GM10248 (cell line): ENCODE results near the gene RGS6.

Experiments
- CTCF ChIA-PET: fragments of 300-600 bp; sonication (Branson Sonifier 250); formaldehyde crosslinking; extraction: SDS; loops from one replicate; lab custom pipeline; 2021; ENCODE audit warnings: antibody characterized with exemption; lab: Yijun Ruan, JAX
- POLR2A ChIA-PET: fragments of 350-650 bp; sonication (Branson Sonifier 250); formaldehyde crosslinking; extraction: SDS; loops from one replicate; lab custom pipeline; 2020; ENCODE audit warnings: antibody characterized with exemption; lab: Yijun Ruan, JAX
- DNase-seq: peaks from one replicate; pipeline ENCODE4 v3.0.0; 2012; ENCODE audit errors: extremely low spot score
- TF ChIP-seq, protein P1 (sequence below): IDR thresholded peaks from 2 replicates; pipeline ENCODE4 v1.5.1; 2012; ENCODE audit warnings: mild to moderate bottlenecking, low read depth; ENCODE audit errors: extremely low read depth, missing control alignments, control extremely low read depth

The RGS6 gene

DNA sequence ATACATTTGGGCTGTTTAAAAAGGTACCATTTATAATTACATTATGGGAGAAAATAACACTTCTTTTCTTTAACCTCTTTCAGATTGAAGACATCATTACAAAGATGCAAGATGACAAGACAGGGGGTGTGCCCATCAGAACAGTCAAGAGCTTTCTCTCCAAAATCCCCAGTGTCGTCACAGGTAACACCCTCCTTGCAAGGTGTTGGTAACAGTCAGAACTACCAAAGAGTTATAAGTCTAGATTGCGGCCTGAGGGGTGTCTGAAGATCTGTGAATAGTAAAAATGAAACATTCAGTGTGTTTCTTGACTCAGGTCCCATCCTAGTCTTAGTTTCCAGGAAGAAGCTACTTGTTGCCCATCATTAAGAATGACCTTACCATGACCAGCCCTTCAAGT is 419.8 kb downstream of the RGS6 start:
- ChIA-PET CTCF (no interaction called here), POLR2A (no interaction called here)
- TF ChIP-seq, protein P1, sequence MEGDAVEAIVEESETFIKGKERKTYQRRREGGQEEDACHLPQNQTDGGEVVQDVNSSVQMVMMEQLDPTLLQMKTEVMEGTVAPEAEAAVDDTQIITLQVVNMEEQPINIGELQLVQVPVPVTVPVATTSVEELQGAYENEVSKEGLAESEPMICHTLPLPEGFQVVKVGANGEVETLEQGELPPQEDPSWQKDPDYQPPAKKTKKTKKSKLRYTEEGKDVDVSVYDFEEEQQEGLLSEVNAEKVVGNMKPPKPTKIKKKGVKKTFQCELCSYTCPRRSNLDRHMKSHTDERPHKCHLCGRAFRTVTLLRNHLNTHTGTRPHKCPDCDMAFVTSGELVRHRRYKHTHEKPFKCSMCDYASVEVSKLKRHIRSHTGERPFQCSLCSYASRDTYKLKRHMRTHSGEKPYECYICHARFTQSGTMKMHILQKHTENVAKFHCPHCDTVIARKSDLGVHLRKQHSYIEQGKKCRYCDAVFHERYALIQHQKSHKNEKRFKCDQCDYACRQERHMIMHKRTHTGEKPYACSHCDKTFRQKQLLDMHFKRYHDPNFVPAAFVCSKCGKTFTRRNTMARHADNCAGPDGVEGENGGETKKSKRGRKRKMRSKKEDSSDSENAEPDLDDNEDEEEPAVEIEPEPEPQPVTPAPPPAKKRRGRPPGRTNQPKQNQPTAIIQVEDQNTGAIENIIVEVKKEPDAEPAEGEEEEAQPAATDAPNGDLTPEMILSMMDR, result no peak
- DNase-seq, result no peak

DNA sequence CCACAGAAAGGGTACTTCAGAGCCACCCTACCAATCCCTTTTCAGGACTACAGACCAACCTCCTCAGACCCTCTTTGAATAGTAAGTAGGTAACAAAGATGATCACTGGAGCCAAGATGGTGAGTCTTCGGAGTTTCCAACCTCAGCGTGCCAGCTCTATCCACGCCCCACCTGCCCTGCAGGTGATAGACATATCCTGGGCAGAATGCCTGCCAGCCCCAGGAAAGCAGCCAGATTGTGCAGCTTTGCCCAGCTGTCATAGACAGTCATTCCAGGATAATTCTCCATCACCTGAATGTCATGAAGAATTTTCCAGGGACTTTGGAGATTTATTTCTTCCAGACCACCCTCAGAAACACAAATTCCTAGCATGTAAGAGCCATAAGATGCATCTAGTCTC is 434.4 kb downstream of the RGS6 start:
- ChIA-PET POLR2A (no interaction called here), CTCF (no interaction called here)

DNA sequence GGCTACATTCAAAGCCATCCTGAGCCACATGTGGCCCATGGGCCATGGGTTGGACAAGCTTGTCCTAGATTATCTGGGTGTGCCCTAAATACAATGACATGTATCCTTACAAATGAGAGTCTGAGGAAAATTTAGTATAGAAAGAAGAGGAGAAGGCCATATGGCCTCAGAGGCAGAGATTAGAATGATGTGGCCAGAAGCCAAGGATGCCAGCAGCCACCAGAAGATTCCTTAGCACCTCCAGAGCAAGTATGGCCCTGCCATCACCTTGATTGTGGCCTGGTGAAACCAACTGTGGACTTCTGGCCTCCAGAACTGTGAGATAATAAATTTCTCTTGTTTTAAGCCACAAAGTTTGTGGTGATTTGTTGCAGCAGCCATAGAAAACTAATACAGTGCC is 436.9 kb downstream of the RGS6 start:
- no peak for DNase-seq
- ChIA-PET CTCF (no interaction called here), POLR2A (no interaction called here)
- TF ChIP-seq, protein P1, result no peak

More for the DNA sequence above, 434.4 kb downstream of the RGS6 start:
- TF ChIP-seq, protein P1, result no peak
- DNase-seq, result no peak

DNA sequence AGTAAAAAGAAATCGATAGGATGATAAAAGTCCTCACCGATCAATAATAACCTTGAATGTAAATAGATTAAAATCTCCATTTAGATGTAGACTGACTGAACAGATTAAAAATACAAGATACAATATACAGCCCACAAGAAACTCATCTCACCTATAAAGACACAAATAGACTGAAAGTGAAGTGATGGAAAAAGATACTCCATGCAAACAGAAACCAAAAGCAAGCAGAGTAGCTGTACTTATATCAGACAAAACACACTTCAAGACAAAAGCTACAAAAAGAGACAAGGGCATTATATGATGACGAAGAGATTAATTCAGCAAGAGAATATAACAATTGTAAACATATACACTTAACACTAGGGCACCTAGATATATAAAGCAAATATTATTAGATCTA is 444.8 kb downstream of the RGS6 start:
- no peak for DNase-seq
- CTCF ChIA-PET, result no interaction called here
- POLR2A ChIA-PET, result no interaction called here
- TF ChIP-seq, protein P1, result no peak

DNA sequence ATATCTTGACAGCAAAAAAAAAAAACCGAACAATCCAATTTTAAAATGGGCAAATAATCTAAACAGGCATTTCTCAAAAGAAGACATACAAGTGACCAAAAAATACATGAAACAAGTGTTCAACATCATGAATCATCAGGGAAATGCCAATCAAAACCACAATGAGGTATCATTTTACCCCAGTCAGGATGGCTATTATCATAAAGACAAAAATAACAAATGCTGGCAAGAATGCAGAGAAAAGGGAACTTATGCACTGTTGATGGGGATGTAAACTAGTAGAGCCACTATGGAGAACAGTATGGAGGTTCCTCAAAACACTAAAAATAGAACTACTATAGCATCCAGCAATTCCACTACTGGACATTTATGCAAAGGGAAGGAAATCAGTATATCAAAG is 448.2 kb downstream of the RGS6 start:
- POLR2A ChIA-PET, result no interaction called here
- no peak for DNase-seq
- CTCF ChIA-PET, result no interaction called here
- TF ChIP-seq, protein P1, result no peak

DNA sequence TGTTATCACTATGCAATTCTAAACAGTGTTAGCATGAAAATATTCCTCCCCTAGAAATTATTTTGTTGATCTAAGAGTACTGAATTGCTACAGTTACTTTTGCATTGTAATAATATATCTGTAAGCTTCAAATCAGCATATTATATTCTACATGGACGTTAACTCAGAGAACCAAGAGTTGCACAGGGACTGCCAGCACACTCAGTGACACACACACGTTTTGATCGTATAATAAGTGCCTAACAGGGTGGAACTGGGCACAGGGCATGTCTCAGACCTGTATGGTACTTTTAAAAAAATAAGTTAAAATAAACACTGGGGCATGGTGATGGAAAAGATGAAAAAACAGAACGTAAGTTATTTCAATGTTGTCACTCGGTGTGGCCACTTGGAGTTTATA is 451.6 kb downstream of the RGS6 start:
- POLR2A ChIA-PET, result interaction anchor here (0.6 kb wide), 1 partner anchor 509 kb away, joined by 3 read pairs; no protein-coding TSS in a partner anchor
- DNase-seq, result no peak
- CTCF ChIA-PET, result interaction anchor here (0.7 kb wide), 1 partner anchor 12 kb away, joined by 3 read pairs; no protein-coding TSS in a partner anchor
- TF ChIP-seq, protein P1, result no peak

DNA sequence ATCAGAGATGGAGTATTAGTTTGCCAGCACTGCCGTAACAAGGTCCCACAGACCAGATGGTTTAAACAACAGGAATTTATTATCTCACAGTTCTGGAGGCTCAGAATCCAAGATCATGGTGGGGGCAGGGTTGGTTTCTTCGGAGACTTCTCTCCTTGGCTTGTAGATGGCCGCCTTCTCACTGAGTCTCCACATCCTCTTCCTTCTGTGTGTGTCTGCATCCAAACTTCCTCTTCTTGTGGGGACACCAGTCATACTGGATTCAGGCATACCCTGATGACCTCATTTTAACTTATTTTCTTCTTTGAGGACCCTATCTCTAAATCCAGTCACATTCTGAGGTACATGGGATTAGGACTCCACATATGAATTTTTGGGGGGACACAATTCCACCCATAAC is 455.5 kb downstream of the RGS6 start:
- no peak for DNase-seq
- CTCF ChIA-PET, result no interaction called here
- TF ChIP-seq, protein P1, result no peak
- POLR2A ChIA-PET, result no interaction called here
